H1 (cell line): ENCODE measurements around the gene CTSH. TPM values are rescaled to one million over a fixed set of nuclear protein-coding genes. Genes with fewer than 3 reads are reported as not detected.

Experiments used
- CTCF ChIA-PET: fragments of 300-600 bp; sonication (Branson Sonifier 250); formaldehyde crosslinking; loops from one replicate; lab custom pipeline; 2021; ENCODE audit not compliant: partially characterized antibody; lab: Charles Lee
- POLR2A ChIA-PET: fragments of 300-600 bp; sonication (Branson Sonifier 250); formaldehyde crosslinking; loops from one replicate; lab custom pipeline; 2021; ENCODE audit warnings: inconsistent platforms; ENCODE audit not compliant: partially characterized antibody; lab: Charles Lee
- DNase-seq, 2 experiments: peaks; one replicate each; pipeline versions ENCODE4 v3.0.0 to v3.0.0-alpha.2; 2010 to 2022; ENCODE audit warnings: low spot score in 2 of 2, low read depth in 1 of 2, mixed read lengths in 1 of 2
- FAIRE-seq: peaks from 2 replicates; lab custom pipeline; 2011; peaks lifted over from hg19 to GRCh38; lab: Jason Lieb, UNC
- H2AFZ ChIP-seq: 2 replicates; pipeline ENCODE4 v1.8.1; 2012; ENCODE audit warnings: low read length, inconsistent platforms
- H2AK5ac ChIP-seq: 2 replicates; pipeline ENCODE4 v1.6.1; 2013; ENCODE audit warnings: low read depth, low read length
- H2BK120ac ChIP-seq: replicated peaks from 2 replicates; pipeline ENCODE3; 2013; ENCODE audit warnings: low read depth, low read length, inconsistent platforms
- H2BK12ac ChIP-seq: 2 replicates; pipeline ENCODE4 v1.6.1; 2013; ENCODE audit warnings: low read depth, low read length
- H2BK15ac ChIP-seq: 2 replicates; pipeline ENCODE4 v1.6.1; 2013; ENCODE audit warnings: low read length
- H2BK20ac ChIP-seq: 2 replicates; pipeline ENCODE4 v1.6.1; 2013; ENCODE audit warnings: low read length
- H2BK5ac ChIP-seq: 2 replicates; pipeline ENCODE4 v1.6.1; 2013; ENCODE audit warnings: low read depth, low read length
- H3K14ac ChIP-seq: 2 replicates; pipeline ENCODE4 v1.6.1; 2013; ENCODE audit warnings: inconsistent platforms; ENCODE audit not compliant: insufficient read length
- H3K18ac ChIP-seq: 2 replicates; pipeline ENCODE4 v1.6.1; 2013; ENCODE audit warnings: low read length; ENCODE audit errors: extremely low read depth
- H3K23ac ChIP-seq: 2 replicates; pipeline ENCODE4 v1.6.1; 2013; ENCODE audit warnings: inconsistent platforms; ENCODE audit not compliant: insufficient read length
- H3K23me2 ChIP-seq: 2 replicates; pipeline ENCODE4 v1.6.1; 2013; ENCODE audit warnings: low read depth, low read length
- H3K27ac ChIP-seq: 2 replicates; pipeline ENCODE4 v1.6.1; 2011; ENCODE audit warnings: low read depth, low read length, inconsistent platforms
- H3K27me3 ChIP-seq, 4 experiments: replicated peaks in 1 of 4; 1 replicate in 1 of 4; 2 replicates in 3 of 4; pipeline versions ENCODE4 v1.6.1 to v1.8.1; 2011 to 2013; ENCODE audit warnings: low read length in 3 of 4, mild to moderate bottlenecking in 3 of 4, inconsistent platforms in 2 of 4, mixed read lengths in 2 of 4, moderate library complexity in 1 of 4; ENCODE audit not compliant: control insufficient read depth in 3 of 4, insufficient read depth in 3 of 4; ENCODE audit errors: extremely low read depth in 1 of 4
- H3K36me3 ChIP-seq, 4 experiments: 2 replicates each; pipeline versions ENCODE4 v1.6.1 to v1.8.1; 2011 to 2013; ENCODE audit warnings: mild to moderate bottlenecking in 4 of 4, low read length in 3 of 4, moderate library complexity in 2 of 4, control low read depth in 1 of 4, inconsistent platforms in 1 of 4; ENCODE audit not compliant: insufficient read depth in 4 of 4, control insufficient read depth in 2 of 4
- H3K4ac ChIP-seq: replicated peaks from 2 replicates; pipeline ENCODE3; 2013; ENCODE audit warnings: low read length, low read depth, mixed read lengths, inconsistent platforms; ENCODE audit not compliant: insufficient read length
- H3K4me1 ChIP-seq, 4 experiments: replicated peaks in 1 of 4; 1 replicate in 1 of 4; 2 replicates in 3 of 4; pipeline versions ENCODE4 v1.6.1 to v1.8.1; 2011 to 2013; ENCODE audit warnings: low read length in 3 of 4, inconsistent platforms in 2 of 4, mixed read lengths in 1 of 4; ENCODE audit not compliant: insufficient read depth in 4 of 4, control insufficient read depth in 3 of 4
- H3K4me2 ChIP-seq, 2 experiments: 2 replicates each; pipeline versions ENCODE4 v1.6.1 to v1.8.1; 2011 to 2013; ENCODE audit warnings: low read depth in 2 of 2, low read length in 2 of 2, control low read depth in 1 of 2, inconsistent platforms in 1 of 2, mild to moderate bottlenecking in 1 of 2; ENCODE audit not compliant: insufficient read depth in 1 of 2
- H3K4me3 ChIP-seq, 4 experiments: fragments of 200-600, 300-600 bp in 1 of 4; sonication (generic), shearing (Covaris generic), sonication (Bioruptor Twin) in 1 of 4; 2 replicates each; pipeline versions ENCODE4 v1.5.1 to v1.8.1; 2011 to 2016; ENCODE audit warnings: low read length in 4 of 4, low read depth in 3 of 4, control low read depth in 2 of 4, inconsistent platforms in 2 of 4, mild to moderate bottlenecking in 2 of 4, mixed read lengths in 1 of 4, moderate library complexity in 1 of 4; ENCODE audit not compliant: insufficient read depth in 2 of 4; ENCODE audit errors: extremely low read depth in 1 of 4
- H3K56ac ChIP-seq: replicated peaks from 2 replicates; pipeline ENCODE3; 2013; ENCODE audit warnings: low read depth, mild to moderate bottlenecking, mixed read lengths, low read length, inconsistent platforms; ENCODE audit not compliant: insufficient read length
- H3K79me1 ChIP-seq: 2 replicates; pipeline ENCODE4 v1.6.1; 2013; ENCODE audit warnings: low read depth, low read length, control low read depth
- H3K79me2 ChIP-seq, 2 experiments: 2 replicates each; pipeline versions ENCODE4 v1.6.1 to v1.8.1; 2012 to 2013; ENCODE audit warnings: low read length in 2 of 2, mild to moderate bottlenecking in 2 of 2, inconsistent platforms in 1 of 2; ENCODE audit not compliant: insufficient read depth in 2 of 2, control insufficient read depth in 1 of 2
- H3K9ac ChIP-seq, 4 experiments: replicated peaks in 1 of 4; 1 replicate in 1 of 4; 2 replicates in 3 of 4; pipeline versions ENCODE4 v1.6.1 to v1.8.1; 2011 to 2013; ENCODE audit warnings: low read depth in 3 of 4, low read length in 3 of 4, control low read depth in 2 of 4, mild to moderate bottlenecking in 2 of 4, moderate library complexity in 2 of 4, inconsistent platforms in 1 of 4; ENCODE audit errors: extremely low read depth in 1 of 4
- H3K9me3 ChIP-seq, 2 experiments: 2 replicates each; pipeline versions ENCODE4 v1.6.1 to v1.8.1; 2012 to 2013; ENCODE audit warnings: mild to moderate bottlenecking in 2 of 2, moderate library complexity in 2 of 2, control low read depth in 1 of 2, inconsistent platforms in 1 of 2, low read depth in 1 of 2, low read length in 1 of 2, mixed read lengths in 1 of 2; ENCODE audit not compliant: insufficient read depth in 2 of 2
- H4K20me1 ChIP-seq, 2 experiments: replicated peaks in 1 of 2; 2 replicates each; pipeline versions ENCODE3 to v1.8.1; 2011 to 2013; ENCODE audit warnings: inconsistent platforms in 2 of 2, low read length in 2 of 2, mild to moderate bottlenecking in 1 of 2; ENCODE audit not compliant: insufficient read depth in 2 of 2, control insufficient read depth in 1 of 2
- H4K5ac ChIP-seq: 2 replicates; pipeline ENCODE4 v1.6.1; 2013; ENCODE audit warnings: low read length, low read depth, mixed read lengths, inconsistent platforms; ENCODE audit not compliant: insufficient read length
- H4K8ac ChIP-seq: 2 replicates; pipeline ENCODE4 v1.8.0; 2013; ENCODE audit warnings: mild to moderate bottlenecking, moderate library complexity, low read length, inconsistent platforms; ENCODE audit not compliant: insufficient read depth; ENCODE audit errors: extremely low read depth
- H4K91ac ChIP-seq: replicated peaks from 2 replicates; pipeline ENCODE3; 2013; ENCODE audit warnings: low read length, mixed read lengths, inconsistent platforms; ENCODE audit not compliant: insufficient read length
- CHD2 ChIP-seq: IDR thresholded peaks from 2 replicates; pipeline ENCODE4 v1.6.1; 2012; ENCODE audit warnings: low read length, improper control_type of control experiment
- EP300 ChIP-seq, 2 experiments: IDR thresholded peaks; 1 replicate in 1 of 2; 2 replicates in 1 of 2; pipeline ENCODE4 v1.6.1; 2011 to 2012; ENCODE audit warnings: low read depth in 2 of 2, low read length in 2 of 2, mild to moderate bottlenecking in 2 of 2, borderline replicate concordance in 1 of 2, inconsistent platforms in 1 of 2, moderate library complexity in 1 of 2
- FOSL1 ChIP-seq: IDR thresholded peaks from 2 replicates; pipeline ENCODE4 v1.6.1; 2011; ENCODE audit warnings: mild to moderate bottlenecking, low read depth, low read length, moderate library complexity; ENCODE audit not compliant: insufficient read depth
- HDAC2 ChIP-seq, 2 experiments: fragments of 300-600 bp in 1 of 2; sonication (generic) in 1 of 2; IDR thresholded peaks; 2 replicates each; pipeline ENCODE4 v1.6.1; 2011 to 2012; ENCODE audit warnings: low read depth in 2 of 2, low read length in 2 of 2, mild to moderate bottlenecking in 2 of 2, moderate library complexity in 2 of 2, borderline replicate concordance in 1 of 2, inconsistent platforms in 1 of 2
- MAFK ChIP-seq: IDR thresholded peaks from 2 replicates; pipeline ENCODE4 v1.6.1; 2012; ENCODE audit warnings: low read depth, mild to moderate bottlenecking, improper control_type of control experiment, low read length
- MAX ChIP-seq: IDR thresholded peaks from 2 replicates; pipeline ENCODE4 v1.6.1; 2012; ENCODE audit warnings: inconsistent platforms
- SIRT6 ChIP-seq: IDR thresholded peaks from one replicate; pipeline ENCODE4 v1.7.1; 2012; ENCODE audit warnings: low read length, inconsistent platforms
- SUZ12 ChIP-seq: fragments of 200-600 bp; sonication (generic); IDR thresholded peaks from 2 replicates; pipeline ENCODE4 v1.6.1; 2012; ENCODE audit warnings: mild to moderate bottlenecking, inconsistent platforms, low read length, moderate library complexity, mixed read lengths
- TEAD4 ChIP-seq: IDR thresholded peaks from 2 replicates; pipeline ENCODE4 v1.6.1; 2012; ENCODE audit warnings: low read depth, low read length, inconsistent platforms, mixed read lengths
- WGBS, 2 experiments: shearing (Covaris generic) in 1 of 2; methylation state at CpG; one replicate each; pipeline versions ENCODE4 v1.1.6 to v1.1.7; 2013 to 2015; ENCODE audit warnings: low lambda C conversion rate in 2 of 2, mixed read lengths in 2 of 2, inconsistent platforms in 1 of 2, low coverage in 1 of 2, missing lambda C conversion rate in 1 of 2; ENCODE audit not compliant: insufficient replicate concordance in 2 of 2, insufficient coverage in 1 of 2, insufficient read length in 1 of 2; ENCODE audit errors: extremely low coverage in 1 of 2, missing lambda C conversion rate in 1 of 2; 5-methylcytosine and 5-hydroxymethylcytosine counted together
- polyA plus RNA-seq, 7 experiments: library from polyadenylated mRNA; depleted of rRNA in 3 of 7; stranded (reverse) in 5 of 7; unstranded in 2 of 7; fragments of >200 nt in 5 of 7; fragments of 200-250 nt in 2 of 7; gene quantifications; 1 replicate in 5 of 7; 2 replicates in 1 of 7; 4 replicates in 1 of 7; pipeline versions ENCODE4 v1.2.1 to v1.2.3, GENCODE V29; 2011 to 2013; ENCODE audit warnings: missing spikeins in 2 of 7, mixed read lengths in 2 of 7
- total RNA-seq: library from RNA; stranded (reverse); fragmentation: NEBNext Ultra II Directional; extraction: Animal tissue kit (Norgen Biotek cat#: 25700); gene quantifications from 2 replicates; pipeline ENCODE4 v1.2.1, GENCODE V29; 2021

CTSH gene
- total and polyA plus RNA-seq, 2 of the 8 experiments (the other 6 are each of a cell fraction or from before 2014, with no cell fraction given) = 34.0 to 36.8 TPM

DNA sequence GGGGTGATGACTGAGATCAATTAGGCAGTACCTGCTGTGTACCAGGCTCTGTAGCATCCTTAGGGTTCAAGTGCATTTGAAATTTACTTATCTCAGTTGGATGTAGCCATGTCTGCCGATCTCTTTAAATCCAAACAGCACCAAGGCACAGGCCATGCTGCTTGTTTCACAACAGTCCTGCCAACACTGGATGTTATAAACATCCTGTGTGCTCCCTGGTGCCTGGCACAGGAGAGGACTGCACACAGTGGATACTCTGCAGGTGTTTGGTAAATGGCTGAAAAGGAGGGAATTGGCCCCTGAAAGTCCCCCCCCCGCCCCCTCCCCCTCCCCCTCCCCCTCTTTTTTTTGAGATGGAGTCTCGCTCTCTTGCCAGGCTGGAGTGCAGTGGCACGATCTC, 27.0 kb downstream of the CTSH start:
- CTCF ChIA-PET = interaction anchor here (3.1 kb wide), 1 partner anchor 89 kb away, joined by 11 read pairs; no protein-coding TSS in a partner anchor
- 82% methylated on average over 2 of the region's 4 CpGs; no CpG with 5 or more reads in 1 of the 2 experiments for WGBS, 2 experiments

More for the DNA sequence above, 27.0 kb downstream of the CTSH start:
- Histone ChIP-seq H4K20me1 (peaks cover 0 to 3% of the 10 kb centered on the region in 2 experiments), H2BK120ac (no peak overlapping the region), H4K5ac (no peak overlapping the region), H3K4me1 (no peaks in the 10 kb centered on the region), H3K9me3 (no peaks in the 10 kb centered on the region), H3K23ac (no peak overlapping the region), H3K18ac (no peak overlapping the region), H3K14ac (no peak overlapping the region), H3K9ac (no peak overlapping the region), H4K91ac (no peak overlapping the region), H3K23me2 (no peaks in the 10 kb centered on the region), H2AFZ (no peak overlapping the region), H2AK5ac (no peak overlapping the region), H3K27me3 (no peaks in the 10 kb centered on the region), H2BK15ac (no peak overlapping the region), H3K4me2 (no peak overlapping the region), H2BK20ac (no peak overlapping the region), H3K56ac (no peak overlapping the region), H3K4ac (no peak overlapping the region), H3K79me2 (no peaks in the 10 kb centered on the region), H3K36me3 (peaks cover 0 to 33% (median 7%) of the 10 kb centered on the region in 4 experiments; a peak in 6 of 8 replicates), H3K4me3 (no peak overlapping the region), H3K79me1 (0 out of 2 replicates have a peak, but pooled peaks cover 2% of the 10 kb centered on the region), H3K27ac (no peak overlapping the region), H2BK12ac (no peak overlapping the region), H2BK5ac (no peak overlapping the region), H4K8ac (no peak overlapping the region)
- DNase-seq (no peak), FAIRE-seq (no peak)
- POLR2A ChIA-PET = no interaction called here
- TF ChIP-seq SUZ12 (no peak), MAFK (no peak), CHD2 (no peak), HDAC2 (IDR thresholded peaks at IDR 0.05; ENCODE audit: borderline replicate concordance in 1 of 2, low read depth in 2 of 2, low read length in 2 of 2) (no peak), SIRT6 (no peak), EP300 (IDR thresholded peaks at IDR 0.05; ENCODE audit: borderline replicate concordance in 1 of 2, low read depth in 2 of 2, low read length in 2 of 2) (no peak), TEAD4 (no peak), FOSL1 (no peak), MAX (no peak)
